Mesendoderm (in vitro differentiated cells): Measurements from ENCODE around the gene GALNT17.

ENCODE experiments used
- DNase-seq: peaks from one replicate; pipeline ENCODE4 v3.0.0; 2013
- H2AK5ac ChIP-seq: 2 replicates; pipeline ENCODE4 v1.6.1; 2013; ENCODE audit warnings: low read length, inconsistent platforms
- H2BK120ac ChIP-seq: 2 replicates; pipeline ENCODE4 v1.6.1; 2013; ENCODE audit warnings: low read depth, mild to moderate bottlenecking, low read length, moderate library complexity, mixed read lengths
- H2BK15ac ChIP-seq: replicated peaks from 2 replicates; pipeline ENCODE4 v1.6.1; 2013; ENCODE audit warnings: low read depth, mild to moderate bottlenecking, moderate library complexity
- H2BK5ac ChIP-seq: 2 replicates; pipeline ENCODE4 v1.6.1; 2013; ENCODE audit warnings: low read length, inconsistent platforms
- H3K18ac ChIP-seq: 2 replicates; pipeline ENCODE4 v1.6.1; 2013; ENCODE audit warnings: mild to moderate bottlenecking, low read length, mixed read lengths
- H3K23ac ChIP-seq: one replicate; pipeline ENCODE4 v1.6.1; 2013; ENCODE audit warnings: low read length
- H3K27ac ChIP-seq: 2 replicates; pipeline ENCODE4 v1.5.1; 2013; ENCODE audit warnings: low read depth, mild to moderate bottlenecking, inconsistent platforms, low read length, moderate library complexity
- H3K27me3 ChIP-seq: 2 replicates; pipeline ENCODE4 v1.6.1; 2013; ENCODE audit warnings: low read length, control low read depth, mild to moderate bottlenecking, inconsistent platforms; ENCODE audit not compliant: insufficient read depth, poor library complexity
- H3K36me3 ChIP-seq: 2 replicates; pipeline ENCODE4 v1.6.1; 2013; ENCODE audit warnings: low read length, inconsistent platforms; ENCODE audit not compliant: control insufficient read depth, insufficient read depth
- H3K4ac ChIP-seq: one replicate; pipeline ENCODE4 v1.6.1; 2013; ENCODE audit warnings: low read depth, mild to moderate bottlenecking, low read length, moderate library complexity
- H3K4me1 ChIP-seq: 2 replicates; pipeline ENCODE4 v1.6.1; 2013; ENCODE audit warnings: low read depth, low read length, inconsistent platforms; ENCODE audit not compliant: control insufficient read depth
- H3K4me2 ChIP-seq: 2 replicates; pipeline ENCODE4 v1.6.1; 2013; ENCODE audit warnings: low read length
- H3K4me3 ChIP-seq: 2 replicates; pipeline ENCODE4 v1.5.1; 2013; ENCODE audit warnings: mild to moderate bottlenecking, low read length
- H3K56ac ChIP-seq: one replicate; pipeline ENCODE4 v1.6.1; 2013; ENCODE audit warnings: low read length
- H3K79me1 ChIP-seq: 2 replicates; pipeline ENCODE4 v1.6.1; 2013; ENCODE audit warnings: low read length, inconsistent platforms
- H3K79me2 ChIP-seq: 2 replicates; pipeline ENCODE4 v1.6.1; 2013; ENCODE audit warnings: mild to moderate bottlenecking, low read length; ENCODE audit not compliant: control insufficient read depth, insufficient read depth
- H3K9ac ChIP-seq: 2 replicates; pipeline ENCODE4 v1.6.1; 2013; ENCODE audit warnings: low read length, inconsistent platforms
- H4K5ac ChIP-seq: one replicate; pipeline ENCODE4 v1.6.1; 2013; ENCODE audit warnings: low read length
- H4K8ac ChIP-seq: one replicate; pipeline ENCODE4 v1.6.1; 2013; ENCODE audit warnings: low read depth, mild to moderate bottlenecking, control low read depth, low read length, moderate library complexity
- WGBS: extraction: QIAGEN DNeasy Blood & Tissue Kit; methylation state at CpG from one replicate; pipeline ENCODE4 v1.1.7; 2013; ENCODE audit warnings: low lambda C conversion rate, missing lambda C conversion rate; ENCODE audit not compliant: insufficient coverage; ENCODE audit errors: extremely low coverage; 5-methylcytosine and 5-hydroxymethylcytosine counted together

The GALNT17 gene

GRCh38 chr7:71466448-71467145 is 334.7 kb downstream of the GALNT17 start:
- Histone ChIP-seq H3K79me1 (no peaks in the 10 kb centered on the region), H4K8ac (no peak overlapping the region), H3K4ac (no peak overlapping the region), H2BK15ac (peak overlapping the region; percentile 23), H3K27me3 (no peaks in the 10 kb centered on the region), H3K36me3 (no peaks in the 10 kb centered on the region), H3K79me2 (no peaks in the 10 kb centered on the region), H2BK120ac (peak overlapping the region; percentile 82), H3K56ac (peak overlapping the region; percentile 80), H4K5ac (peak overlapping the region; percentile 14), H3K18ac (peak overlapping the region; percentile 98), H3K4me2 (no peak overlapping the region), H3K4me3 (no peak overlapping the region), H3K23ac (no peak overlapping the region), H3K9ac (peak overlapping the region; percentile 4), H2BK5ac (peak overlapping the region; percentile 96), H3K27ac (peak overlapping the region; percentile 90), H2AK5ac (peak overlapping the region; percentile 73), H3K4me1 (peaks cover 8% of the 10 kb centered on the region)
- WGBS = no CpG with 5 or more reads among the region's 5 CpGs
- DNase-seq = no peak

- H3K4me1 ChIP-seq = peaks cover 1% of the 10 kb centered on the region
- H3K36me3 ChIP-seq = no peaks in the 10 kb centered on the region
- no peak overlapping the region for H2BK15ac ChIP-seq
- H3K27ac ChIP-seq = no peak overlapping the region
- H3K27me3 ChIP-seq = no peaks in the 10 kb centered on the region
- no peaks in the 10 kb centered on the region for H3K79me2 ChIP-seq
- H2BK5ac ChIP-seq = no peak overlapping the region
- H3K23ac ChIP-seq = no peak overlapping the region
- H3K4ac ChIP-seq = no peak overlapping the region
- no peak overlapping the region for H3K4me3 ChIP-seq
- peak overlapping the region; percentile 48 for H2AK5ac ChIP-seq
- no peaks in the 10 kb centered on the region for H3K79me1 ChIP-seq
- no peak overlapping the region for H4K8ac ChIP-seq
- no peak overlapping the region for H3K9ac ChIP-seq
- no peak overlapping the region for H3K4me2 ChIP-seq
- H4K5ac ChIP-seq = no peak overlapping the region
- H3K18ac ChIP-seq = no peak overlapping the region
- H3K56ac ChIP-seq = peak overlapping the region; percentile 43
- no peak for DNase-seq
- H2BK120ac ChIP-seq = no peak overlapping the region
- no CpG with 5 or more reads among the region's 6 CpGs for WGBS
Observed at GRCh38 chr7:71470326-71470725, 338.4 kb downstream of the GALNT17 start.

- Histone ChIP-seq H2BK15ac (no peak overlapping the region), H2BK5ac (no peak overlapping the region), H3K36me3 (no peaks in the 10 kb centered on the region), H2AK5ac (no peak overlapping the region), H3K4me2 (no peak overlapping the region), H3K9ac (no peak overlapping the region), H3K56ac (peak overlapping the region; percentile 59), H3K27me3 (no peaks in the 10 kb centered on the region), H3K79me1 (no peaks in the 10 kb centered on the region), H3K23ac (no peak overlapping the region), H3K4me1 (peaks cover 1% of the 10 kb centered on the region), H3K27ac (peak overlapping the region; percentile 23), H2BK120ac (no peak overlapping the region), H3K4ac (no peak overlapping the region), H3K4me3 (no peak overlapping the region), H4K5ac (no peak overlapping the region), H4K8ac (no peak overlapping the region), H3K18ac (no peak overlapping the region), H3K79me2 (no peaks in the 10 kb centered on the region)
- DNase-seq = no peak
- no CpG with 5 or more reads among the region's 1 CpG for WGBS
Observed at GRCh38 chr7:71470830-71471229, 338.9 kb downstream of the GALNT17 start.

DNA sequence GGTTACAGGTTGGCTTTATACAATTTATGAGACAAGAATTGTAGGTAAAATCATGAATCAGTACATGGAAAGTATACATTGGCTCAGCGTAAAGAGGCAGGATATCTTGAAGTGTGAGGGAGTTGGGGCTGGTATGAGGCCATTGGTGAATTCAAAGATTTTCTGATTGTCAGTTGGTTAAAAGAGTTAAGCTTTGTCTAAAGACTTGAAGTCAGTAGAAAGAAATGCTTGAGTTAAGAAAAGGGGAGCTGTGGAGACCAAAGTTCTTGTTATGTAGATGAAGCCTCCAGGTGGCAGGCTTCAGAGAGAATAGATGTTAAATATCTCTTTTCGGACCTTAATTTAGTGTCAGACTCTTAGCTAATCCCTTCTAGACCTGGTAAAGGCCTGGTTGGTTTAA is 341.0 kb downstream of the GALNT17 start:
- WGBS = no CpG with 5 or more reads among the region's 2 CpGs
- H3K4me3 ChIP-seq = no peak overlapping the region
- H3K36me3 ChIP-seq = no peaks in the 10 kb centered on the region

DNA sequence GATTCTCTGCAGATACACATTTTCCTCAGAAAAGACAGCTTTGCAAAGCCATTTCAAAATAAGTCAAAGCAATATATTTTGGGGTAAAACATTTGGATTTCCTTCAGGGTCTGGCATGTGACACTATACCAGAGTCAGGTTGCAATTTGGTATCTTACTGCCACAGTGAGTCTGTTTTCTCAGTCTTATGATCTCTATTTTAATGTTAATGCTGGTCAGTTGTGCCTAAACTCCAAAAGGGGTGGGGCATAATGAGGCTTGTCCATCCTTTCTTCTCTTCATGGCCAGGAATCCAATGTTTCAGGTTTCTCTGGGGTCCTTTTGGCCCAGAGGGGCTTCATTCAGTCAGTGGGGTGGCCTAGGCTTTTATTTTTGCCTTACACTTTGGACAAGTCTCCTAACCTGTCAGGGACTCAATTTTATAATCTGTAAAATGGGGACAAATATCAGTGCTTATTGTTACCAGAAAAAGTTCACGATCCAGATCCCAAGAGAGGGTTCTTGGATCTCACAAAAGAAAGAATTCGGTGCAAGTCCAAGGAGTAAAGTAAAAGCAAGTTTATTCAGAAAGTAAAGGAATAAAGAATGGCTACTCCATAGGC is 341.5 kb downstream of the GALNT17 start:
- no peak for DNase-seq
- H3K4me3 ChIP-seq = no peak overlapping the region
- peak overlapping the region; percentile 80 for H3K27ac ChIP-seq
- no peak overlapping the region for H3K9ac ChIP-seq
- H3K79me2 ChIP-seq = no peaks in the 10 kb centered on the region
- H2BK15ac ChIP-seq = no peak overlapping the region
- no peaks in the 10 kb centered on the region for H3K27me3 ChIP-seq
- peaks cover 3% of the 10 kb centered on the region for H3K4me1 ChIP-seq
- no peak overlapping the region for H3K4ac ChIP-seq
- H3K36me3 ChIP-seq = no peaks in the 10 kb centered on the region
- H2BK120ac ChIP-seq = no peak overlapping the region
- H4K5ac ChIP-seq = no peak overlapping the region
- peak overlapping the region; percentile 78 for H2AK5ac ChIP-seq
- no CpG with 5 or more reads among the region's 2 CpGs for WGBS
- H3K18ac ChIP-seq = no peak overlapping the region
- no peak overlapping the region for H4K8ac ChIP-seq
- peak overlapping the region; percentile 47 for H3K56ac ChIP-seq
- no peak overlapping the region for H3K4me2 ChIP-seq
- H2BK5ac ChIP-seq = peak overlapping the region; percentile 91
- no peak overlapping the region for H3K23ac ChIP-seq
- H3K79me1 ChIP-seq = peaks cover 3% of the 10 kb centered on the region

More for the DNA sequence above, 341.0 kb downstream of the GALNT17 start:
- H4K8ac ChIP-seq = no peak overlapping the region
- peak overlapping the region; percentile 83 for H3K27ac ChIP-seq
- no peak overlapping the region for H3K4ac ChIP-seq
- peak overlapping the region; percentile 95 for H2BK5ac ChIP-seq
- H3K27me3 ChIP-seq = no peaks in the 10 kb centered on the region
- peak overlapping the region; percentile 12 for H3K9ac ChIP-seq
- no peak overlapping the region for H4K5ac ChIP-seq
- H3K18ac ChIP-seq = peak overlapping the region; percentile 76
- peak overlapping the region; percentile 75 for H2AK5ac ChIP-seq
- peak; percentile 69 for DNase-seq
- H3K79me2 ChIP-seq = no peaks in the 10 kb centered on the region
- H3K79me1 ChIP-seq = peaks cover 3% of the 10 kb centered on the region
- H2BK120ac ChIP-seq = no peak overlapping the region
- no peak overlapping the region for H3K4me2 ChIP-seq
- H2BK15ac ChIP-seq = no peak overlapping the region
- peak overlapping the region; percentile 81 for H3K56ac ChIP-seq
- H3K23ac ChIP-seq = peak overlapping the region; percentile 32
- H3K4me1 ChIP-seq = peaks cover 3% of the 10 kb centered on the region
